Stimulated activated naive CD8-positive, alpha-beta T cell treated with anti-CD3 and anti-CD28 coated beads, Interleukin-15, Interleukin-2, amounts not matched to agents 100 U/mL and 50 U/mL, for 24 hours (primary cell): ENCODE data around the gene TCF25.
"Not testable (repeated sequence)": the region's sequence is repeated elsewhere in the genome, so short reads cannot be mapped to it uniquely, and the experiment has no call there.

Source experiments
- ATAC-seq: fragments of 150-1000 bp; cut with Tn5 transposase; one replicate; pipeline ENCODE4 v1.10.0; 2021
- DNase-seq: peaks from one replicate; pipeline ENCODE4 v3.0.0; 2021

The TCF25 gene

DNA sequence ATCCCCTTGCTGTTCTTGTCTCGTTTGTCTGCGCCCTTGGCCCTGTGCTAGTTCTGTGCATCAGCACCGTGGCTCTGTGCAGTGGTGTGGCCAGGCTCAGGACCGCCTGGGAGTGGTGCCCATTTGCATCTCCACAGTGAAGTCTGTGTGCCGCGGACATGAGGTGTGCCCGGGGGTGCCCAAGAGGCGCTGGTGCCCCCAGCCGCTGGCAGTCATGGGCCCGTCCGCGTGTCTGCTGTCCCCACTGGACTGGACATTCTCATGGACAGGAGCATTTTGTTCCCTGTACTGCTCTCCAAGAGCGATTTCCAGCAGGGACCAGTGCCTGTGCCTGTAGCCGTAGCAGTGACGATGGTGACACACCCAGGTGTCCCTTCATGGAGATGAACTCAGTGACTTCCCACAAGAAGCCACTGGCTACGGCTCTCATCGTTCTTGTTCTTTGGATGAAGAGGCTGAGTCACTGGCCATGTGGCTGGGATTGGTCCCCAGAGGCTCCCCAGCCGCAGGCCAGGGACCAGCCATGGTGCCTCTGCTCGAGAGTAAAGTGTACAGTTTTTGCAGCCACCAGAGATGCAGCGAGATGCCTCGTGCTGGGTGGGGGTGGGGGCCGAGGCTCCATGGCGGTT is 32.2 kb downstream of the TCF25 start:
- ATAC-seq: no peak

DNA sequence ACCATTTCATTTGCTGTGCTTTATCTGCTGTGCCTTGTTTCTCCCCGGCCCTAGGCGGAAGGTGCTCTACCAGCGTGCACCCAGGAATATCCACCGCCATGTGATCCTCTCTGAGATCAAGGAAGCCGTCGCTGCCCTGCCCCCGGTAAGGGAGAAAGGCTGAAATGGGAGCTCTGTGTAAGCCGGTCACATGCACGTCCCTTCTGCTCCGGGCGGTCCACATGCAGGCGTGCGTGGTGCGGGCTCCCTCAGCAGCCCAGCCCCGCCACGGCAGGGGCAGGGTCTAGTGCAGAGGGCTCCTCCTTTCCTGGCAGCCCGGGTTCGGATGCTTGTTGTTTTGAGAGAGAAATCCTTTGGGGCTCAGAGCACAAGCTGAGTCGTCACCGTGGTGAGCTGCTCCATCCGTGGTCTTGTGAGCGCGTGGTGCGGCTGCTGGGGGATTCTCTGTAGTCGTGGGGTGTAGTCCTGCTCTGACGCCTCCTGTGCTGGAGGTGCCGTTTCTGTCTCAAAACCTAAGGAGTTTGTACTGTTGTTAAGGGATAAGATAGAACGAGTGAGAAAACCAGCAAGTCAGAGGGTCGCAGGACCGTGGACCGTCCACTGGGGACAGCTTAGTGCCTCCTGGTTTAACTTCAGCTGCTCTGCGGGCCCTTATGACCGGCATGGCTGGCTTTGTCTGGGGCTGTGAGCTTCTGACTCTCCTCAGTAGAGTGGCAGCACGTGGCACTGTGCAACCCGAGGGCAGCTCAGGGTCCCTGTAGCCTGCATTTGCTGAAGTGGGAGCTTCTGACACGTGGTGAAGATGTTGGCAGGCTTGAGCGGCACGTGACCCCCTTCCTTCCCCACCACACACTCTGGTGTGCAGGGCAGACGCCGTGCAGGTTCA is 33.0 kb downstream of the TCF25 start:
- no peak for DNase-seq
- no peak for ATAC-seq

More for the DNA sequence above, 32.2 kb downstream of the TCF25 start:
- DNase-seq: no peak

DNA sequence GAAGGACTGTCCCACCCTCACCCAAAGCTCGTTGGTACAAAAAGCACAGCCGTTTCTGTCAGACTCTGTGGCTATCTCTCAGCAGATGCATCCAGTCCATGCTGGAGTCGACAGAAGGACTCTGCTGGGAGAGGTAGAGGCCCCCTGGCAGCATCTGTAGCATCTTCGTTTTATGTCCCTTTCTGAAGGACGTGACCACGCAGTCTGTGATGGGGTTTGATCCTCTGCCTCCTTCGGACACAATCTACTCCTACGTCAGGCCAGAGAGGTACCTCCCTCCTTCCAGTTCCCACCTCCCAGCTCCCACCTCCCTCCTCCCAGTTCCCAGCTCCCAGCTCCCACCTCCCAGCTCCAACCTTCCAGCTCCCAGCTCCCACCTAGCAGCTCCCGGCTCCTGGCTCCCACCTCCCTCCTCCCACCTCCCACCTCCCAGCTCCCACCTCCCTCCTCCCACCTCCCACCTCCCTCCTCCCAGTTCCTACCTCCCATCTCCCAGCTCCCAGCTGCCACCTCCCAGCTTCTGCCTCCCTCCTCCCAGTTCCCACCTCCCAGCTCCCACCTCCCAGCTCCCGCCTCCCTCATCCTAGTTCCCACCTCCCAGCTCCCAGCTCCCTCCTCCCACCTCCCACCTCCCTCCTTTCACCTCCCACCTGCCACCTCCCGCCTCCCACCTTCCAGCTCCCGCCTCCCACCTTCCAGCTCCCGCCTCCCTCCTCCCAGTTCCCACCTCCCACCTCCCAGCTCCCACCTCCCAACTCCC is 33.8 kb downstream of the TCF25 start:
- DNase-seq: no peak
- no peak for ATAC-seq

DNA sequence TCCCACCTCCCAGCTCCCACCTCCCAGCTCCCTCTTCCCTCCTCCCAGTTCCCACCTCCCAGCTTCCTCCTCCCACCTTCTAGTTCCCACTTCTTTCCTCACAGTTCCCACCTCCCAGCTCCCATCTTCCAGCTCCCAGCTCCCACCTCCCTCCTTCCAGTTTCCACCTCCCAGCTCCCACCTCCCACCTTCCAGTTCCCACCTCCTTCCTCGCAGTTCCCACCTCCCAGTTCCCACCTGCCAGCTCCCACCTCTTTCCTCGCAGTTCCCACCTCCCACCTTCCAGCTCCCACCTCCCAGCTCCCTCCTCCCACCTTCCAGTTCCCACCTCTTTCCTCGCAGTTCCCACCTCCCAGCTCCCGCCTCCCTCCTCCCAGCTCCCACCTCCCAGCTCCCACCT is 34.8 kb downstream of the TCF25 start:
- DNase-seq: no peak
- ATAC-seq: no peak

DNA sequence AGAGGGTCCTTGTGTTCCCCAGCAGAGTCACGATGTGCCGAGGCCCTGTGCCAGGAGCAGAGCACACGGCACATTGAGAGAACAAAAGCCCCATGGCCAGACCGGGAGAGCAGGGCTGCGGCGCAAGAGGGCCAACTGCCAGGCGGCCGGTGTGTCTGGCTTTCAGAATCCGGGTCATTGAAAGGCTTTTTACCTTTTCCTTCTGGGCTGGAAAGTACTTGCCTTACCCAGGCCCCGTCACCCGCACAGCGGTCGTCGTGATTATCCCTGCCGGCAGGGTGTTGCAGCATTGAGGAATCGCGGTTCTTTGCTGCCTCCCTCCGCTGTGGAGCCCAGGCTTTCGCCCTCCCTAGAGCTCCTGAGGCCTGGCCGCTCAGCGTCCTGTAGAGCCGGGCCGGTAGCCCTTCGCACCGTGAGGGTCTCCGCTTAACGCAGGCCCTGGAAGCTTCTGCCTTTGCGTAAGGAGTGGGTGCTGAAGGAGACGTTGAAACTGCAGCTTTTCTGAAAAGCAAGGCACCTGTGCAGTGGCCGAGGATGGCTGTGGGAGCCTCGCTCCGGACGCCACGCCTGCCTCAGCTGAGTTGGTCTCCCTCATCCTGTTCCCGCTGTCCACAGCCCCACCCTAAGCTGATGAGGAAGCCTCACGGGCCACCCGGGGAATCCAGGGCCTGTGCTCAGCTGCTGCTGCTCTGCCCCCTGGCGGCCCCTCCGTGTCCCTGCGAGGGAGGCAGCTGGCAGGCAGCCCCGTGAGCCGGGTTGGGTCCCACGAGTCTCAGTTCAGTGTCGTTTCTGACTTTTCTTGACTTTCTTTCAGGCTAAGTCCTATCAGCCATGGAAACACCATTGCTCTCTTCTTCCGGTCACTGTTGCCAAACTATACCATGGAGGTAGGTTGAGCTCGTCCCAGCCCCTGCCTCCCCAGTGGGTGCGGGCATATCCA is 36.7 kb downstream of the TCF25 start:
- ATAC-seq: peak; percentile 66
- DNase-seq: peak; percentile 80

DNA sequence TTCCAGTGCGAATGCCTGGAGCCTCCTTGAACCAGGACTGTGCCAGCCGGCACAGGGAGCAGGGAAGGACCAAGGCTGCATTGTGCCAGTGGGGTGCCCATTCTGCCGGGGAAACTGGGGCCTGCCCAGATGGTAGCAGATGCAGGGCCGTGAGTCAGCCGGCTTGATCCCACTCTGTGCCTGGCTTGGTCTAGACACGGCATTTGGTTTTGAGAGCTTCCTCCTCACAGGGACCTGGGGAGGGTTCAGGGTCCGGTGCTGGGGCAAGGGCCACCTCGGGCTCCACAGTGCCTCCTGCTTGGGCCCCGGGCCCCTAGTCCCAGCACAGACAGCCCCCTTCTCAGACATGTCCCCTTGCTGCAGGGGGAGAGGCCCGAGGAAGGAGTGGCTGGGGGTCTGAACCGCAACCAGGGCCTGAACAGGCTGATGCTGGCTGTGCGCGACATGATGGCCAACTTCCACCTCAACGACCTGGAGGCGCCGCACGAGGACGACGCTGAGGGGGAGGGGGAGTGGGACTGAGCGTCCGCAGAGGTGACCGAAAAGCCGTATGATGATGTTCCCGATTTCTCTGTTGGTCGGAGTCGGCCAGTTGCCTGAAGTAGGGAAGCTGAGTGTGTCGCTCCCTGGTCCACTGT is 37.4 kb downstream of the TCF25 start:
- no peak for ATAC-seq

DNA sequence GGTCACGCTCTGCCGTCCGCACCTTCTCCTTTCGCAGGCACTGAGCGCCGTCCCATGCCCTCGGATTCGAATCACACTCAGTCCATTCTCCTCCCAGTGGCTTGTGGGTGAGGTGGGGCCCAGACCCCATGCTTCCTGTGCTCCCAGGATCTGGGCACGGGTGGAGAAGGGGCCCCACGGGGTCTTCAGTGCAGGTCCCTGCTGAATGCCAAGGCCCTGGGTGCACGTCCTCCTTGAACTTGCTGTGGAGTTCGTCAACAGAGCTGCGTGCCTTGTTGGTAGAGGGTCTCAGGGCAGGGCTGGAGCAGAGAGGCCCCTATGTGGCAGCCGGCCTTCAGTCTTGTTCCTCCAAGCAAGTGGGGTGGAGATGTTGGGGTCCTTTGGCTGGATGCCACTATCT is 38.0 kb downstream of the TCF25 start:
- ATAC-seq (no peak), DNase-seq (no peak)

More for the DNA sequence above, 37.4 kb downstream of the TCF25 start:
- DNase-seq: no peak

DNA sequence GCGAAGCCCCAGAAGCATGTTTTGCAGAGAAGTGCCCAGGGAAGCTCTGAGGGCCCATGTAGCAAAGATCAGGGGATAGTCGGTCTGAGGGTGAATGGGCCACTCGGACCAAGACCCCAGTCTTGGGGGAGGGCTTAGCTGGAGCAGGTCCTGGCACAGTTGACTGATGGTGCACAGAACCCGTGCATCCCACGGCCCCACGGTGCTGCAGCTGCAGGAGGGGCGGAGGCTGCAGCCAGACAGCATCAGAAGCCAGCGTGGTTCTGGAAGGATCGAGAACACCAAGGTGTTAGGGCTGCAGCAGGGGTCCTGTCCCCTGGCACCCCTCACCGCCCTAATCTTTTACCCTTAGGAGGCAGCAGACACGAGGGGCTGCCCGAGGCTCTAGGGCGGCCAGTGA is 38.8 kb downstream of the TCF25 start:
- no peak for DNase-seq
- ATAC-seq: no peak

DNA sequence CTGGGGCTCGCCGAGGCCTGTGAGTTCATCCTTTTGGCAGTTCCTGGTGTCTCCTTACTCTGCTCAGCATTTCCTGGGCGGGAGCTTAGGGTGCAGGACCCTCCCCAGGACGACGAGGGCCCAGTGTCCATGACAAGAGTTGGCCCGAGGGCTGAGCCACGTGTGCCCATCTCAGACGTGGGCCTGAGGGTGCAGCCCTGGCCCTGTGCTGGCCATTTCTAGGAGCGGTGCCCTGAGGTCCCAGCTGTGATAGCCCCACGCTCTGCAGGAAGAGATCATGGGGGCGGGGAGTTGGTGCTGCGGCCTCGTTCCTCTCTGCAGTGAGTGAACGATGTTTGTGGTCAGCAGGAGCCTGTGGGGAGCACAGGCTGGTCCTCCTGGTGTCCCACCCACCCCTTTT is 39.2 kb downstream of the TCF25 start:
- DNase-seq (no peak), ATAC-seq (no peak)

DNA sequence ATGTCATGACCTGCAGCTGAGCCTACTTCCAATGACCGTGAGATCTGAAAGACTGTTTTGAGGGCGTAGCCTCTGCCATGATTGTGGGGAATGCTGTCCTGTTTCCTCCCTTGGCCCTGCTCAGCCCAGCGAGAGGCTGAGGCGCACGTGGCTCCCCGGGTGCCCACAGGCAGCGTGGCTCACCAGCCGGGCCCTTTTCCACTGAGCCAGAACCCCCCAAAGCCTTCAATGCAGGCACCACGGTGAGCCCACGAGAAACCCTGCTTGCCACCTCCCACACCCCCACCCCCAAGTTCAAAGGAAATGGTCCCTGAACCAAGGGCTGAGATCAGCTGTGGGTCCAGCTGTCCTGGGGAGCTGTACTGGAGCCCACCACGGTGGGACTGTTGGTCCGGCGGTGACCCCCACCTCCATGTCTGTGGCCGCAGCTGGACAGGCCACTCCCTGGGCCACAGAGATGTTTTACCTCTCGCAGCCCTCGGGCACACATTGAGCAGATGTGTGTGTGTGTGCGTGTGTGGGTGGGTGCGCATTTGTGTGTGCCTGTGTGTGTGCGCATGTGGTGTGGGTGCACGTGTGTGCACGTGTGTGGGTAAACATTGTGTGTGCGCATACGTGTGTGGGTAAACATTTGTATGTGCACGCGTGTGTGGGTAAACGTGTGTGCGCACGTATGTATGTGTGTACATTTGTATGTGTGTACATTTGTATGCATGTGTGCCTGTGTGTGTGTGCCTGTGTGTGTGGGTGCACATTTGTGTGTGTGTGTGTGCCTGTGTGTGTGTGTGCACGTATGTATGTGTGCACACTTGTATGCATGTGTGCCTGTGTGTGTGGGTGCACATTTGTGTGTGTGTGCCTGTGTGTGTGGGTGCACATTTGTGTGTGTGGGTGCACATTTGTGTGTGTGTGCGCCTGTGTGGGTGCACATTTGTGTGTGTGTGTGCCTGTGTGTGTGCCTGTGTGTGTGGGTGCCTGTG is 40.3 kb downstream of the TCF25 start:
- DNase-seq: no peak
- ATAC-seq: no peak

DNA sequence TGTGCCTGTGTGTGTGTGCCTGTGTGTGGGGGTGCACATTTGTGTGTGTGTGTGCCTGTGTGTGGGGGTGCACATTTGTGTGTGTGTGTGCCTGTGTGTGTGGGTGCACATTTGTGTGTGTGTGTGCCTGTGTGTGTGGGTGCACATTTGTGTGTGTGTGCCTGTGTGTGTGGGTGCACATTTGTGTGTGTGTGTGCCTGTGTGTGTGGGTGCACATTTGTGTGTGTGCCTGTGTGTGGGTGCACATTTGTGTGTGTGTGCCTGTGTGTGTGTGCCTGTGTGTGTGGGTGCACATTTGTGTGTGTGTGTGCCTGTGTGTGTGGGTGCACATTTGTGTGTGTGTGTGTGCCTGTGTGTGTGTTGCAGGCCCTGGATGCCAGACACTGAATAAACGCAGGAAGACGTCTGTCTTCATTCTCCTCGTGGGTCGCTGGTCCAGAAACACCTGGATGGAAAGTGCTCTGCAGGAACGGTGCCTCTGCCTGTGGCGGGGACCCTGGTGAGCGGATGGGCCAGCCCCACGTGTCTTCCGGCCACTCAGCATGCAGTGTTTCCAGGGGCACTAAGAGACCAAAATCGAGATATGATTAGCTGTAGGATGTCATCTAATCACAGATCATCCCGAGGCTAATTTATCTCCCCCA is 41.4 kb downstream of the TCF25 start:
- ATAC-seq, DNase-seq: not testable (repeated sequence)

DNA sequence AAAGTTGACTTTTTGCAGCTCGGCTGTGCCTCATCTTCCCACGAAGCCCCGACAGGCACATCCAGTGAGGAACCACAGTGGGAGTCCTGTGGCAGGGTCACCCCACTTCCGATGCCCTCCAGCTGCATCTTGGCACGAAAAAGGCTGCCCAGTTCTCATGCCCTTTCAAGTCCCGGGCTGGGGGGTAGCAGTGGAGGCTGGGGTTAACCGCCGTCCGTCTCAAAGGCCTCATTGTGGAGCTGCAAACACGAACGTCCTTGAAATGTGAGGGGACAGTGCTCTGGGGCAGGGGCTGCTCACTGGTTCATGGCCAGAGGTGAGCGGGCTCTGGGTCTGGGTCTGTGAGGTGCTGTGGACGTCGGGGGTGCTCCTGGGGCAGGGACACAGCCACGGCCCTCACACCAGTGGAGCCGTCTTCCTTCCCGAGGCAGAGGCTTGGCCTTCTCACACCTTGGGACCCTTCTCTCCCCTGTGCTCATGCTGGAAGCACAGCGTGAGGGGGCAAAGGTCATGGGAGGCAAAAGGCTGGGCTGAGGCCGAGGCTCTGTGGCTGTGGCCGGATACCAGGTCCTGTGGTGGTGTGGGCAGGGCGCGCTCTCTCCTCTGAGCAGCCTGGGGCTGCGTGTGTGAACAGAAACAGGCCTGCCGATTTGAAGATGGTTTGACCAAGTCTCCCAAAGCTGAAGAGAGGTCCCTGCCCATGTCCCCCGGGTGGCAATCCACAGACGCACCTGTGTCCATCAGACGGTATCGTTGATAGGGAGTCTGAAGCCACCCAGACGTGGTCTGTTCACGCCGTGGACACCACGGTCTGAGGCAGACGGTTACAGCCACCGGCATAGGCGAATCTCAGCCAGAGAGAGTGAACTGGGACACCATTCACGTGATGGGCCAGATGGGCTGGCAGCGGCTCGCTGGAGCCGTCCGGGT is 42.2 kb downstream of the TCF25 start:
- ATAC-seq (no peak), DNase-seq (no peak)

DNA sequence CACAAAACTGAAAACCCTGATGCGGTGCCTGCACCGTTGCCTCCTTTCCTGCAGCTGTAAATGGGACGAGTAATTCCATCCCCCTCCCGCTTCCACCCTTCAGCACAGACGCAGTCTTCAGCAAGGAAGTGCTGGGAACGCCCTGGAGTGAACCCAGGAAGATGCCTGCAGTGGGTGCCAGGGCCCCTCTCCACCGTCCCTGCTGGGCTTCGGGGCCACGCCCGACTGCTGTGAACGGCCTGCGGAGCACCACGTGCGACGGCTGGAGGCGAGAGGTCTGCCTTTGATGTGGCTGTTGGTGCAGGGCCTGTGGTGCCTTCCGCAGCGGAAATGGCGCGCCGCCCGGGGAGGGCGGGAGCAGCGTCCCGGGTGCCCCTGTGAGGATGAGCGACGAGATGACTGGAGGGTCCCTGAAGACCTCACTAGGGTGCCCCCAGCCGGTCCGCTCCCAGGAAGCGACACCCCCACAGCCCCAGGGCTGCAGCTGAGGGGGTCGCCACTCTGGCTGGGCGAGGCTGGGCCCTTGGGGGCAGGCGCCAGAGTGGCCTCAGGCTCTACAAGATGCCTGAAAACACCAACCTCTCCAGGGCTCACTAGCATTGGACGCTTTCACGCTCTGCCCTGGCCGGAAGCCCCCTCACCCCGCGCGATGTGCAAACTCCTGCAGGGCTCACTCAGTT is 44.5 kb downstream of the TCF25 start:
- DNase-seq: peak; percentile 87

DNA sequence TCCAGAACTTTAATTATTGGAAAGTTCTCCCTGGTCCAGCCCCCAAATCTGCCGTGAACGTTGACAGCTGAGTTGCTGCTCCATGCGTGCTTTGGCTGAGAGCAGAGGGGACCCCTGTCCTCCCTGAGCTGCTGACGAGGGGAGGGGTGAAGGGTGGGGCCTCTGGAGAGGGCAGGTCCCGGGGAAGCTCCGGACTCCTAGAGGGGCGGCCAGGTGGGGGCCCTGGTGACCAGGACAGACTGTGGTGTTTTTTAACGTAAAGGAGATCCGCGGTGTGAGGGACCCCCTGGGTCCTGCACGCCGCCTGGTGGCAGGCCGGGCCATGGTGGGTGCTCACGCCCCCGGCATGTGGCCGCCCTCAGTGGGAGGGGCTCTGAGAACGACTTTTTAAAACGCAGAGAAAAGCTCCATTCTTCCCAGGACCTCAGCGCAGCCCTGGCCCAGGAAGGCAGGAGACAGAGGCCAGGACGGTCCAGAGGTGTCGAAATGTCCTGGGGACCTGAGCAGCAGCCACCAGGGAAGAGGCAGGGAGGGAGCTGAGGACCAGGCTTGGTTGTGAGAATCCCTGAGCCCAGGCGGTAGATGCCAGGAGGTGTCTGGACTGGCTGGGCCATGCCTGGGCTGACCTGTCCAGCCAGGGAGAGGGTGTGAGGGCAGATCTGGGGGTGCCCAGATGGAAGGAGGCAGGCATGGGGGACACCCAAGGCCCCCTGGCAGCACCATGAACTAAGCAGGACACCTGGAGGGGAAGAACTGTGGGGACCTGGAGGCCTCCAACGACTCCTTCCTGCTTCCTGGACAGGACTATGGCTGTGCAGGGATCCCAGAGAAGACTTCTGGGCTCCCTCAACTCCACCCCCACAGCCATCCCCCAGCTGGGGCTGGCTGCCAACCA is 45.3 kb downstream of the TCF25 start, which contains the start of gene MC1R:
Gene MC1R, plus strand, starts transcription at position 410 of the 895 bp plus-strand sequence. Its CDS starts 397 bp downstream, at position 807.
- ATAC-seq (peak; percentile 20), DNase-seq (peak; percentile 46)

More for the DNA sequence above, 44.5 kb downstream of the TCF25 start:
- ATAC-seq: peak; percentile 82

DNA sequence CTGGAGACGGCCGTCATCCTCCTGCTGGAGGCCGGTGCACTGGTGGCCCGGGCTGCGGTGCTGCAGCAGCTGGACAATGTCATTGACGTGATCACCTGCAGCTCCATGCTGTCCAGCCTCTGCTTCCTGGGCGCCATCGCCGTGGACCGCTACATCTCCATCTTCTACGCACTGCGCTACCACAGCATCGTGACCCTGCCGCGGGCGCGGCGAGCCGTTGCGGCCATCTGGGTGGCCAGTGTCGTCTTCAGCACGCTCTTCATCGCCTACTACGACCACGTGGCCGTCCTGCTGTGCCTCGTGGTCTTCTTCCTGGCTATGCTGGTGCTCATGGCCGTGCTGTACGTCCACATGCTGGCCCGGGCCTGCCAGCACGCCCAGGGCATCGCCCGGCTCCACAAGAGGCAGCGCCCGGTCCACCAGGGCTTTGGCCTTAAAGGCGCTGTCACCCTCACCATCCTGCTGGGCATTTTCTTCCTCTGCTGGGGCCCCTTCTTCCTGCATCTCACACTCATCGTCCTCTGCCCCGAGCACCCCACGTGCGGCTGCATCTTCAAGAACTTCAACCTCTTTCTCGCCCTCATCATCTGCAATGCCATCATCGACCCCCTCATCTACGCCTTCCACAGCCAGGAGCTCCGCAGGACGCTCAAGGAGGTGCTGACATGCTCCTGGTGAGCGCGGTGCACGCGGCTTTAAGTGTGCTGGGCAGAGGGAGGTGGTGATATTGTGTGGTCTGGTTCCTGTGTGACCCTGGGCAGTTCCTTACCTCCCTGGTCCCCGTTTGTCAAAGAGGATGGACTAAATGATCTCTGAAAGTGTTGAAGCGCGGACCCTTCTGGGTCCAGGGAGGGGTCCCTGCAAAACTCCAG is 46.4 kb downstream of the TCF25 start:
- DNase-seq (no peak), ATAC-seq (no peak)
